ENCODE results near the gene TUBB6. TPM values are rescaled to one million over a fixed set of nuclear protein-coding genes. Genes with fewer than 3 reads are reported as not detected.

TUBB6 gene
- total and polyA plus RNA-seq, 2 experiments from 2014 or later = 148 to 329 TPM

DNA sequence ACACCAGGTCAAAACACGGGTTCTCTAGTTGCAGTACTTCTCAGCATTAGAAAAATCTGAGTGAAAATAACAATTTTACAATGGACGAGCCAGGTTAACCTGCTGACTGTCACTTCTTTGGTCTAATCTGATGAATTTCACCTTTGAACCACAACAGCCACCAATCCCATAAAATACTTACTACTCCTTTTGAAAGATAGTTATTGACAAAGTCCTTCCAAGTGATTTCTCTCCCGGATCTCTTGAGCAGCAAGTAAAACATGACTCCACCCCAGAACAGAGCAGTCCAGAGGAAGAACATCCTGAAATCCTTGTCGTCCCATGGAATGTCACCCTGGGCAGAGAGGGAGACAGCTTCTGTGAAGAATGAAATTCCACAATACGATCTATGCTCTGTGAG is 58.7 kb downstream of the TUBB6 start (continued):
- TF ChIP-seq ZNF462 (CRISPR knock-in tag; IDR thresholded peaks at IDR 0.05) (no peak), NANOG (IDR thresholded peaks at IDR 0.05; ENCODE audit: borderline replicate concordance) (no peak), POLR2AphosphoS5 (IDR thresholded peaks at IDR 0.05; ENCODE audit: low read depth) (no peak)

DNA sequence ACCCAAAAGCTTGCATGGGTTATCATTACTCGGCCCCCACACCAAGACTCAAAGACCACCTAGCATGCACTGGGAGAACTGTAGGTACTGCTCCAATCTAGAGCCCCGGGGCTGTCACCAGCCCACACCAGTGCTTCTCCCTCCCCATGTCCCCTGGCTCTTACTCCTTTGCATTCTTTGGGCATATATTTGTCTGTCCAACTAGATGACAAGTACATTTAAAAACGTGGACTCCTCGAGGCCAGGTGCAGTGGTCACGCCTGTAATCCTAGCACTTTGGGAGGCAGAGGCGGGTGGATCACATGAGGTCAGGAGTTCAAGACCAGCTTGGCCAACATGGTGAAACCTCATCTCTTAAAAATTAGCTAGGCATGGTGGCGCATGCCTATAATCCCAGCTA is 61.2 kb downstream of the TUBB6 start:
- H4K20me1 ChIP-seq (replicated peaks; ENCODE audit: insufficient read depth) = peaks cover 55% of the 10 kb centered on the region
- Mint-ChIP-seq H3K4me3 (no peak overlapping the region), H3K27me3 (ENCODE audit: insufficient read depth, low read depth, poor library complexity) (peaks cover 6% of the 10 kb centered on the region), H3K27ac (no peak overlapping the region), H3K4me1 (peaks cover 12% of the 10 kb centered on the region), H3K36me3 (ENCODE audit: low read depth) (peaks cover 47% of the 10 kb centered on the region), H3K9me3 (no peaks in the 10 kb centered on the region)
- H2AFZ ChIP-seq = no peak overlapping the region
- no peaks in the 10 kb centered on the region for H3K9me2 ChIP-seq (ENCODE audit: insufficient read depth)
- H3K27me3 ChIP-seq (ENCODE audit: insufficient read depth) = no peaks in the 10 kb centered on the region
- ATAC-seq (no peak), DNase-seq (ENCODE audit: low spot score) (no peak)
- peaks cover 22% of the 10 kb centered on the region for H3K36me3 ChIP-seq (ENCODE audit: insufficient read depth)
- peaks cover 12% of the 10 kb centered on the region for H3K4me1 ChIP-seq (ENCODE audit: insufficient read depth)
- no peak overlapping the region for H3K27ac ChIP-seq (ENCODE audit: low read depth)
- no peak overlapping the region for H3K4me2 ChIP-seq
- no peak overlapping the region for H3K4me3 ChIP-seq
- H3F3A ChIP-seq (replicated peaks; ENCODE audit: low read depth) = no peaks in the 10 kb centered on the region; the same call in 1 of the 2 replicates
- peaks cover 98% of the 10 kb centered on the region for H3K79me2 ChIP-seq (replicated peaks; ENCODE audit: insufficient read depth)
- no peak for TF ChIP-seq ZNF114 (CRISPR knock-in tag; IDR thresholded peaks at IDR 0.05)
- no peak for TF ChIP-seq CREB1 (CRISPR knock-in tag; IDR thresholded peaks at IDR 0.05; ENCODE audit: low read depth)
- no peak for TF ChIP-seq ZNF331 (CRISPR knock-in tag; IDR thresholded peaks at IDR 0.05; ENCODE audit: low read depth)
- no peak for TF ChIP-seq NANOG (IDR thresholded peaks at IDR 0.05; ENCODE audit: borderline replicate concordance)
- TF ChIP-seq STAT1 (IDR thresholded peaks at IDR 0.05; ENCODE audit: unreplicated experiment) = no peak
- TF ChIP-seq, protein P1, sequence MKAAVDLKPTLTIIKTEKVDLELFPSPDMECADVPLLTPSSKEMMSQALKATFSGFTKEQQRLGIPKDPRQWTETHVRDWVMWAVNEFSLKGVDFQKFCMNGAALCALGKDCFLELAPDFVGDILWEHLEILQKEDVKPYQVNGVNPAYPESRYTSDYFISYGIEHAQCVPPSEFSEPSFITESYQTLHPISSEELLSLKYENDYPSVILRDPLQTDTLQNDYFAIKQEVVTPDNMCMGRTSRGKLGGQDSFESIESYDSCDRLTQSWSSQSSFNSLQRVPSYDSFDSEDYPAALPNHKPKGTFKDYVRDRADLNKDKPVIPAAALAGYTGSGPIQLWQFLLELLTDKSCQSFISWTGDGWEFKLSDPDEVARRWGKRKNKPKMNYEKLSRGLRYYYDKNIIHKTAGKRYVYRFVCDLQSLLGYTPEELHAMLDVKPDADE (IDR thresholded peaks at IDR 0.05) = no peak
- TF ChIP-seq JUNB (IDR thresholded peaks at IDR 0.05; ENCODE audit: unreplicated experiment) = no peak
- TF ChIP-seq, protein P2, sequence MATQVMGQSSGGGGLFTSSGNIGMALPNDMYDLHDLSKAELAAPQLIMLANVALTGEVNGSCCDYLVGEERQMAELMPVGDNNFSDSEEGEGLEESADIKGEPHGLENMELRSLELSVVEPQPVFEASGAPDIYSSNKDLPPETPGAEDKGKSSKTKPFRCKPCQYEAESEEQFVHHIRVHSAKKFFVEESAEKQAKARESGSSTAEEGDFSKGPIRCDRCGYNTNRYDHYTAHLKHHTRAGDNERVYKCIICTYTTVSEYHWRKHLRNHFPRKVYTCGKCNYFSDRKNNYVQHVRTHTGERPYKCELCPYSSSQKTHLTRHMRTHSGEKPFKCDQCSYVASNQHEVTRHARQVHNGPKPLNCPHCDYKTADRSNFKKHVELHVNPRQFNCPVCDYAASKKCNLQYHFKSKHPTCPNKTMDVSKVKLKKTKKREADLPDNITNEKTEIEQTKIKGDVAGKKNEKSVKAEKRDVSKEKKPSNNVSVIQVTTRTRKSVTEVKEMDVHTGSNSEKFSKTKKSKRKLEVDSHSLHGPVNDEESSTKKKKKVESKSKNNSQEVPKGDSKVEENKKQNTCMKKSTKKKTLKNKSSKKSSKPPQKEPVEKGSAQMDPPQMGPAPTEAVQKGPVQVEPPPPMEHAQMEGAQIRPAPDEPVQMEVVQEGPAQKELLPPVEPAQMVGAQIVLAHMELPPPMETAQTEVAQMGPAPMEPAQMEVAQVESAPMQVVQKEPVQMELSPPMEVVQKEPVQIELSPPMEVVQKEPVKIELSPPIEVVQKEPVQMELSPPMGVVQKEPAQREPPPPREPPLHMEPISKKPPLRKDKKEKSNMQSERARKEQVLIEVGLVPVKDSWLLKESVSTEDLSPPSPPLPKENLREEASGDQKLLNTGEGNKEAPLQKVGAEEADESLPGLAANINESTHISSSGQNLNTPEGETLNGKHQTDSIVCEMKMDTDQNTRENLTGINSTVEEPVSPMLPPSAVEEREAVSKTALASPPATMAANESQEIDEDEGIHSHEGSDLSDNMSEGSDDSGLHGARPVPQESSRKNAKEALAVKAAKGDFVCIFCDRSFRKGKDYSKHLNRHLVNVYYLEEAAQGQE (IDR thresholded peaks at IDR 0.05; ENCODE audit: unreplicated experiment) = no peak
- TF ChIP-seq POLR2AphosphoS5 (IDR thresholded peaks at IDR 0.05; ENCODE audit: low read depth) = no peak
